DND-41 (cell line): Measurements from ENCODE around the gene FRG2B.
"Not testable (repeated sequence)": the region's sequence is repeated elsewhere in the genome, so short reads cannot be mapped to it uniquely, and the experiment has no call there.

Experiments used
- ATAC-seq: fragments of 200-7000 bp; cut with Tn5 transposase; 3 replicates; pipeline ENCODE4 v1.9.1; 2021; ENCODE audit warnings: low read depth; ENCODE audit not compliant: insufficient read depth
- DNase-seq: peaks from one replicate; pipeline ENCODE4 v3.0.0-alpha.2; 2020
- H2AFZ ChIP-seq: 2 replicates; pipeline ENCODE4 v1.6.0; 2012; ENCODE audit warnings: low read depth, low read length
- H3K27ac ChIP-seq: 2 replicates; pipeline ENCODE4 v1.5.1; 2012; ENCODE audit warnings: low read length, inconsistent platforms
- H3K27me3 ChIP-seq: fragments of 200-600 bp; sonication (generic); 2 replicates; pipeline ENCODE4 v1.6.0; 2012; ENCODE audit warnings: low read length, mild to moderate bottlenecking, inconsistent platforms; ENCODE audit not compliant: insufficient read depth, poor library complexity
- H3K36me3 ChIP-seq: 2 replicates; pipeline ENCODE4 v1.5.1; 2012; ENCODE audit warnings: low read length, inconsistent platforms; ENCODE audit not compliant: insufficient read depth
- H3K4me1 ChIP-seq: 2 replicates; pipeline ENCODE4 v1.5.1; 2012; ENCODE audit warnings: mild to moderate bottlenecking, low read length; ENCODE audit not compliant: insufficient read depth
- H3K4me2 ChIP-seq: 2 replicates; pipeline ENCODE4 v1.6.0; 2012; ENCODE audit warnings: mild to moderate bottlenecking, moderate library complexity, low read length, inconsistent platforms; ENCODE audit not compliant: insufficient read depth
- H3K4me3 ChIP-seq, 2 experiments: fragments of 200-600 bp in 1 of 2; shearing (Covaris generic) in 1 of 2; 2 replicates each; pipeline ENCODE4 v1.5.1; 2012 to 2016; ENCODE audit warnings: inconsistent platforms in 2 of 2, low read length in 2 of 2, mild to moderate bottlenecking in 2 of 2, low read depth in 1 of 2, moderate library complexity in 1 of 2
- H3K79me2 ChIP-seq: 2 replicates; pipeline ENCODE4 v1.6.0; 2012; ENCODE audit warnings: low read length, inconsistent platforms; ENCODE audit not compliant: insufficient read depth
- H3K9ac ChIP-seq: 2 replicates; pipeline ENCODE4 v1.6.0; 2012; ENCODE audit warnings: low read depth, mild to moderate bottlenecking, inconsistent platforms, low read length, moderate library complexity
- H3K9me3 ChIP-seq: 2 replicates; pipeline ENCODE4 v1.5.1; 2012; ENCODE audit warnings: low read length, moderate library complexity, mild to moderate bottlenecking, inconsistent platforms; ENCODE audit not compliant: insufficient read depth, severe bottlenecking
- H4K20me1 ChIP-seq: 2 replicates; pipeline ENCODE4 v1.6.0; 2012; ENCODE audit warnings: low read length; ENCODE audit not compliant: insufficient read depth

The FRG2B gene

GRCh38 chr10:133626695-133627094, at the start of gene FRG2B:
Gene FRG2B (minus strand): TSS chr10:133626795. CDS start chr10:133626742, 53 bp downstream.
- not testable (repeated sequence) for H3K4me1 ChIP-seq, H3K79me2 ChIP-seq, ATAC-seq, H3K36me3 ChIP-seq, H3K4me2 ChIP-seq, H4K20me1 ChIP-seq, H3K9me3 ChIP-seq, H3K9ac ChIP-seq, H3K27ac ChIP-seq, DNase-seq, H2AFZ ChIP-seq, H3K4me3 ChIP-seq, H3K27me3 ChIP-seq

GRCh38 chr10:133667446-133667845, 40.9 kb upstream of the FRG2B start:
- not testable (repeated sequence) for H2AFZ ChIP-seq, H3K9ac ChIP-seq, H4K20me1 ChIP-seq, H3K9me3 ChIP-seq, H3K36me3 ChIP-seq, H3K4me2 ChIP-seq, H3K79me2 ChIP-seq, H3K27ac ChIP-seq, ATAC-seq, DNase-seq, H3K4me3 ChIP-seq, H3K4me1 ChIP-seq, H3K27me3 ChIP-seq

- not testable (repeated sequence) for H4K20me1 ChIP-seq, H3K79me2 ChIP-seq, H3K36me3 ChIP-seq, H3K9me3 ChIP-seq, ATAC-seq, H3K27ac ChIP-seq, H3K4me2 ChIP-seq, DNase-seq, H2AFZ ChIP-seq, H3K27me3 ChIP-seq, H3K4me1 ChIP-seq, H3K9ac ChIP-seq, H3K4me3 ChIP-seq
Measured at GRCh38 chr10:133663544-133664160, 37.1 kb upstream of the FRG2B start.

GRCh38 chr10:133661122-133661521, 34.5 kb upstream of the FRG2B start:
- H2AFZ ChIP-seq, H3K4me2 ChIP-seq, H3K27ac ChIP-seq, H3K36me3 ChIP-seq, H4K20me1 ChIP-seq, H3K9ac ChIP-seq, ATAC-seq, DNase-seq, H3K4me3 ChIP-seq, H3K79me2 ChIP-seq, H3K9me3 ChIP-seq, H3K4me1 ChIP-seq, H3K27me3 ChIP-seq: not testable (repeated sequence)

- H3K79me2 ChIP-seq, H3K9ac ChIP-seq, DNase-seq, H3K27me3 ChIP-seq, H3K27ac ChIP-seq, H4K20me1 ChIP-seq, H3K9me3 ChIP-seq, H3K36me3 ChIP-seq, H3K4me2 ChIP-seq, H3K4me1 ChIP-seq, H3K4me3 ChIP-seq, H2AFZ ChIP-seq, ATAC-seq: not testable (repeated sequence)
Measured at GRCh38 chr10:133660516-133660915, 33.9 kb upstream of the FRG2B start.

GRCh38 chr10:133657276-133657675, 30.7 kb upstream of the FRG2B start:
- not testable (repeated sequence) for H4K20me1 ChIP-seq, H3K36me3 ChIP-seq, H3K9me3 ChIP-seq, H3K79me2 ChIP-seq, H3K4me1 ChIP-seq, H3K27ac ChIP-seq, H3K27me3 ChIP-seq, H3K4me2 ChIP-seq, H3K4me3 ChIP-seq, DNase-seq, H3K9ac ChIP-seq, H2AFZ ChIP-seq, ATAC-seq

GRCh38 chr10:133648872-133649455, 22.4 kb upstream of the FRG2B start:
- H3K9ac ChIP-seq, H4K20me1 ChIP-seq, H2AFZ ChIP-seq, H3K79me2 ChIP-seq, H3K27me3 ChIP-seq, H3K27ac ChIP-seq, H3K36me3 ChIP-seq, H3K9me3 ChIP-seq, H3K4me1 ChIP-seq: not testable (repeated sequence)
- peak; percentile 72 for DNase-seq
- Histone ChIP-seq H3K4me2 (peak overlapping the region; percentile 49; the same call in 1 of the 2 replicates), H3K4me3 (peak overlapping the region in 1 of 2 experiments; percentile 51; a peak in 2 of 4 replicates)
- peak; percentile 53; the same call in 2 of the 3 replicates for ATAC-seq

- H3K4me1 ChIP-seq, H3K4me2 ChIP-seq, H2AFZ ChIP-seq, H3K4me3 ChIP-seq, H3K9me3 ChIP-seq, H3K27ac ChIP-seq, H4K20me1 ChIP-seq, H3K79me2 ChIP-seq, H3K36me3 ChIP-seq, H3K27me3 ChIP-seq, H3K9ac ChIP-seq: not testable (repeated sequence)
- peak; percentile 84 for ATAC-seq
- DNase-seq, result peak; percentile 27
Measured at GRCh38 chr10:133647075-133647748, 20.6 kb upstream of the FRG2B start.
